22Rv1 (cell line): ENCODE measurements around the gene SYN1.

Source experiments
- CTCF ChIP-seq: fragments of 450-650 bp; IDR thresholded peaks from 2 replicates; pipeline ENCODE4 v1.5.1; 2017; ENCODE audit warnings: mild to moderate bottlenecking
- ZFX ChIP-seq: fragments of 450-650 bp; IDR thresholded peaks from 2 replicates; pipeline ENCODE4 v1.6.1; 2017; ENCODE audit warnings: antibody characterized with exemption, borderline replicate concordance

GRCh38 chrX:47650164-47651042, 30.7 kb upstream of the SYN1 start, which contains the start of gene ELK1:
- no peak for TF ChIP-seq CTCF
- no peak for TF ChIP-seq ZFX
